GM13976 (cell line): Measurements from ENCODE around the gene HOMER2.

Source experiments
- DNase-seq: peaks from one replicate; pipeline ENCODE4 v3.0.0; 2012; ENCODE audit warnings: low spot score
- in situ Hi-C: fragments of 300-500 bp; cut with MboI; formaldehyde crosslinking; loops from one replicate; pipeline ENCODE4 v1.12.0; 2022; ENCODE audit warnings: low sequenced_read_pairs, mixed read lengths, inconsistent platforms; ENCODE audit not compliant: unreplicated experiment
- TF ChIP-seq, protein P1 (sequence below): IDR thresholded peaks from 2 replicates; pipeline ENCODE4 v1.5.1; 2012; ENCODE audit warnings: borderline replicate concordance, mild to moderate bottlenecking; ENCODE audit not compliant: insufficient read depth; ENCODE audit errors: extremely low read depth, missing control alignments, control extremely low read depth

HOMER2 gene

GRCh38 chr15:82966671-82967071, 14.2 kb upstream of the HOMER2 start:
- no peak for DNase-seq
- TF ChIP-seq, protein P1, sequence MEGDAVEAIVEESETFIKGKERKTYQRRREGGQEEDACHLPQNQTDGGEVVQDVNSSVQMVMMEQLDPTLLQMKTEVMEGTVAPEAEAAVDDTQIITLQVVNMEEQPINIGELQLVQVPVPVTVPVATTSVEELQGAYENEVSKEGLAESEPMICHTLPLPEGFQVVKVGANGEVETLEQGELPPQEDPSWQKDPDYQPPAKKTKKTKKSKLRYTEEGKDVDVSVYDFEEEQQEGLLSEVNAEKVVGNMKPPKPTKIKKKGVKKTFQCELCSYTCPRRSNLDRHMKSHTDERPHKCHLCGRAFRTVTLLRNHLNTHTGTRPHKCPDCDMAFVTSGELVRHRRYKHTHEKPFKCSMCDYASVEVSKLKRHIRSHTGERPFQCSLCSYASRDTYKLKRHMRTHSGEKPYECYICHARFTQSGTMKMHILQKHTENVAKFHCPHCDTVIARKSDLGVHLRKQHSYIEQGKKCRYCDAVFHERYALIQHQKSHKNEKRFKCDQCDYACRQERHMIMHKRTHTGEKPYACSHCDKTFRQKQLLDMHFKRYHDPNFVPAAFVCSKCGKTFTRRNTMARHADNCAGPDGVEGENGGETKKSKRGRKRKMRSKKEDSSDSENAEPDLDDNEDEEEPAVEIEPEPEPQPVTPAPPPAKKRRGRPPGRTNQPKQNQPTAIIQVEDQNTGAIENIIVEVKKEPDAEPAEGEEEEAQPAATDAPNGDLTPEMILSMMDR: no peak
- in situ Hi-C loops: no loop called here

- in situ Hi-C loops: no loop called here
- TF ChIP-seq, protein P1: no peak
- no peak for DNase-seq
Observed at GRCh38 chr15:82964890-82965289, 12.4 kb upstream of the HOMER2 start.

DNA sequence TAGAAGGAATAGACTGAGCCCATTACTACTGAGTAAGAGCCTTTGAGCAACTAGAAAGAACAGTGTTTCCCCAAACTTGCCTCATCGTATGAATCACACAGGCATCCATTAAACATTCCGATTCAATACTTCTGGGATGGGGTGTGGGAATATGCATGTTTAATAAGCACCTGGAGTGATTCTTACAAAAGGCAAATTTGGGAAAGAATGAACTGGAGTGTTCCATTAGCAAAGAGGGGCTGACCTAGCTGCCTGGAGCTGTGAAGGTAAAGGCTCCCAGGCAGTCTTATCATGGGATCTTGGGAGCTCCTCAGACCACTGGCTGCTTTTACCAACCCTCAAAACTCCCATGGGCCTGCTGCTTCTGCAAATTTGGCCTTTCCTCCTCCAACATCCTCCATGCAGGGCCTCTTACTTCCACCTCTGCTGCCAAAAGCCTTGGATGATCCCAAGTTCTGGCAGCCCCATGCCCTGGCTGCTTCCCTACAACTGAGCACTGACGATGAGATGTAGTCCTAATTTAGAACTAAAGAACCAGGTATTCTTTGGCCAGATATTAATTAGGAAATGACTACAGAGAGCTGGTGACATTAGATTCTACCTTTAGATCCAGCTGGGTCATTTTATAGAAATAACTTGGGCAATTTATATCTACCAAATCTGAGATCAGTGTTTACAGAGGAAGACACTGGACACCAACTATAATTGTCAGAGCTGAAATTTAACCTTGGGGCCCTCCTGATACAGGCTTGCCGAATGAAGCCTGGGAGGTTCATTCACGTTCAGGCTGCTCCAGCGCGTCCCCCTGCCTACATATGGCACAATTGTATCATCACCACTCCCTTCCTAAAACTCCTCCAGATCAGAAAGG, 11.2 kb upstream of the HOMER2 start:
- TF ChIP-seq, protein P1: no peak
- DNase-seq: no peak

DNA sequence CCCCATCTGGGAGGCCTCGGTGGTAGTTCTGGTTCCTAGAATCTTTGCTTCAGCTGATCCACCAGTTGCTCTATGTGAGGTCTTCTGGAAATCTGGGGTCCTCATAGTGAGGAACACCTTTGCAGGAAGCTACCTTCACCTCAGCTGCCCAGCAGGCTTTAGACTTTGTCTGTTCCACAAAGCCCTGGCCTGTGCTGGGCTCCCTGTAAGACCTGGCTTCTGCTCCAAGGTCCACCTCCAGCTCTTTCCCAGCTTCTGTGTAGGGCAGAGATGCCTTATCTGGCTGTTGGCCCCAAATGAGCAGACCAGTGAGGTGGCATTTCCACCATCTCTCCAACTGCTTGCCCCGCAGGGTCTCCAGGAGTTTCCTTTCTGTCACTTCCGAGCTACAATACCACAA, 8.2 kb upstream of the HOMER2 start:
- TF ChIP-seq, protein P1: no peak
- no peak for DNase-seq
- in situ Hi-C loops: no loop called here

More for the DNA sequence above, 11.2 kb upstream of the HOMER2 start:
- in situ Hi-C loops: no loop called here

GRCh38 chr15:82959423-82959822, 6.9 kb upstream of the HOMER2 start:
- in situ Hi-C loops: no loop called here
- no peak for DNase-seq
- TF ChIP-seq, protein P1: no peak

DNA sequence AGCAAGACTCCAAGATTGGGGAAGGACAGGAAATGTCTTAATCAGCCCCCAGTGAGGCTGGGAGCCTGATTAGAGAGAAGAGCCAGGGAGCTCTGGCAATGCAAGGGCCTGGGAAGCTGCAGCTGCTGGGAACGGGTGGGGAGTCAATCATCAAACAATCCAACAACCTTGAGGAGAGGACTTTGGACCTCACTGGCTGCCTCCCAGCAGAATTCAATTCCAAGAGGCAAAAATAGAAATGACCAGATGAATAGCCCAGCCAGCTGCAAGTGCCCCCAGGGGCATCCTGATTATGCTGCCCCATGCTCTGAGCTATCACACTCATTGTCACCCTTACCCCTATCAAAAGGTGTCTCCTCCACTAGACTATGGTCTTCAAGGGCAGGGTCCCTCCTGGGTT, 6.1 kb upstream of the HOMER2 start:
- in situ Hi-C loops: no loop called here
- TF ChIP-seq, protein P1: no peak
- no peak for DNase-seq
